IPS-18a (cell line): ENCODE data around the gene THADA.
"Not testable (repeated sequence)": the region's sequence is repeated elsewhere in the genome, so short reads cannot be mapped to it uniquely, and the experiment has no call there.

Experiments used
- H3K27ac ChIP-seq: one replicate; pipeline ENCODE4 v1.5.1; 2013; ENCODE audit warnings: low read length
- H3K27me3 ChIP-seq: one replicate; pipeline ENCODE4 v1.6.1; 2013; ENCODE audit warnings: mild to moderate bottlenecking, low read length; ENCODE audit not compliant: control insufficient read depth, insufficient read depth
- H3K36me3 ChIP-seq: one replicate; pipeline ENCODE4 v1.6.1; 2013; ENCODE audit warnings: low read depth, low read length; ENCODE audit not compliant: control insufficient read depth
- H3K4me1 ChIP-seq: one replicate; pipeline ENCODE4 v1.6.1; 2013; ENCODE audit warnings: low read depth, low read length; ENCODE audit not compliant: control insufficient read depth
- H3K4me3 ChIP-seq: one replicate; pipeline ENCODE4 v1.5.1; 2013; ENCODE audit warnings: low read length
- H3K9ac ChIP-seq: one replicate; pipeline ENCODE4 v1.6.1; 2013; ENCODE audit warnings: mild to moderate bottlenecking, low read length, moderate library complexity
- H3K9me3 ChIP-seq: one replicate; pipeline ENCODE4 v1.6.1; 2013; ENCODE audit warnings: low read depth, low read length; ENCODE audit not compliant: control insufficient read depth

THADA gene, protein sequence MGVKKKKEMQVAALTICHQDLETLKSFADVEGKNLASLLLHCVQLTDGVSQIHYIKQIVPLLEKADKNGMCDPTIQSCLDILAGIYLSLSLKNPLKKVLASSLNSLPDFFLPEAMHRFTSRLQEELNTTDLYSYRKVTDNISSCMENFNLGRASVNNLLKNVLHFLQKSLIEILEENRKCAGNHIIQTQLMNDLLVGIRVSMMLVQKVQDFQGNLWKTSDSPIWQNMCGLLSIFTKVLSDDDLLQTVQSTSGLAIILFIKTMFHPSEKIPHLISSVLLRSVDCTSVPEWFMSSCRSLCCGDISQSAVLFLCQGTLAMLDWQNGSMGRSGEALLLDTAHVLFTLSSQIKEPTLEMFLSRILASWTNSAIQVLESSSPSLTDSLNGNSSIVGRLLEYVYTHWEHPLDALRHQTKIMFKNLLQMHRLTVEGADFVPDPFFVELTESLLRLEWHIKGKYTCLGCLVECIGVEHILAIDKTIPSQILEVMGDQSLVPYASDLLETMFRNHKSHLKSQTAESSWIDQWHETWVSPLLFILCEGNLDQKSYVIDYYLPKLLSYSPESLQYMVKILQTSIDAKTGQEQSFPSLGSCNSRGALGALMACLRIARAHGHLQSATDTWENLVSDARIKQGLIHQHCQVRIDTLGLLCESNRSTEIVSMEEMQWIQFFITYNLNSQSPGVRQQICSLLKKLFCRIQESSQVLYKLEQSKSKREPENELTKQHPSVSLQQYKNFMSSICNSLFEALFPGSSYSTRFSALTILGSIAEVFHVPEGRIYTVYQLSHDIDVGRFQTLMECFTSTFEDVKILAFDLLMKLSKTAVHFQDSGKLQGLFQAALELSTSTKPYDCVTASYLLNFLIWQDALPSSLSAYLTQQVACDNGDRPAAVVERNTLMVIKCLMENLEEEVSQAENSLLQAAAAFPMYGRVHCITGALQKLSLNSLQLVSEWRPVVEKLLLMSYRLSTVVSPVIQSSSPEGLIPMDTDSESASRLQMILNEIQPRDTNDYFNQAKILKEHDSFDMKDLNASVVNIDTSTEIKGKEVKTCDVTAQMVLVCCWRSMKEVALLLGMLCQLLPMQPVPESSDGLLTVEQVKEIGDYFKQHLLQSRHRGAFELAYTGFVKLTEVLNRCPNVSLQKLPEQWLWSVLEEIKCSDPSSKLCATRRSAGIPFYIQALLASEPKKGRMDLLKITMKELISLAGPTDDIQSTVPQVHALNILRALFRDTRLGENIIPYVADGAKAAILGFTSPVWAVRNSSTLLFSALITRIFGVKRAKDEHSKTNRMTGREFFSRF (N-terminal part only)

DNA sequence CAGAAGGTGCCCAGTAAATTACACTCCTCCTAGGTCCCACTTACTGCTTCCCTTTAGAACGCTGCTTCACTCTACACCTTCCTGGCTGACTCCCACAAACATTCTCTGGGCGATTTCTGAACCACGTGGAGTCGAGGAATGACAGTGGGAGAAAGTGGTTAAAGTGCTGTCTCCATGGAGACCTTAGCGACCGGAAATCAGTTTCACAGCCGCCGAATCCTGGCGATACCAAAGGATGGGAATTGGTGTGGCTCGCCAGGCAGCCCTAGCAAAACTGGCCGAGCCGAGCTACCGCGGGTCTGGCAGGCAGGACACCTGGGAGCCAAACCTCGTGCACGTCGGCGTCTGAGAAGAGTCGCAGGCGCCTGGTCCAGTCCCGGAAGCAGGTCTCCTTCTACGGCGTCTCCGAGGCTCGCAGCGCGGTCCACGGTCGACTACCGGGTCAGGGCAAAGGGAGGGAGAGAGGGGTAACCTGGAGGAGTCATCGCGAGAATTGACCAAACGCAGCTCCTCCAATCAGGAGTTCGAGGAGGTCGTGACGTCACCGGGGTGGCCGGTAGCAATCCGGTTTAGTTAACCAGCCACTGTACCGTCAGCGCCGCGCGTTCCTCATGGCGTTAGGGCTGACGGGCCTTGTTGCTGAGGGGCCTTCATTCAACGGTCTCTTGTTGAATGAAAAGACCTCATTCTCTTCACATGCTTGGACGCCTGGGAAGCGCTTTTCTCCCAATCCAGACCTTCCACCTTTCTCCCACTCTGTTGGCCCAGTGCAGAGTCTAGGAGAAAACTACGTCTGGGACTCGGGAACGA lies at the start of gene THADA:
TSS of gene THADA (minus strand) at position 436 of the 810 bp plus-strand sequence. CDS start 3,646 bp downstream, outside the sequence.
- H3K27ac ChIP-seq = peak within 1 kb of the TSS; percentile 98
- no peaks in the 10 kb centered on the region for H3K9me3 ChIP-seq
- peaks cover 3% of the 10 kb centered on the region for H3K4me1 ChIP-seq
- H3K9ac ChIP-seq = peak within 1 kb of the TSS; percentile 97
- H3K27me3 ChIP-seq = no peaks in the 10 kb centered on the region
- H3K36me3 ChIP-seq = peaks cover 6% of the 10 kb centered on the region
- H3K4me3 ChIP-seq = peak within 1 kb of the TSS; percentile 85

DNA sequence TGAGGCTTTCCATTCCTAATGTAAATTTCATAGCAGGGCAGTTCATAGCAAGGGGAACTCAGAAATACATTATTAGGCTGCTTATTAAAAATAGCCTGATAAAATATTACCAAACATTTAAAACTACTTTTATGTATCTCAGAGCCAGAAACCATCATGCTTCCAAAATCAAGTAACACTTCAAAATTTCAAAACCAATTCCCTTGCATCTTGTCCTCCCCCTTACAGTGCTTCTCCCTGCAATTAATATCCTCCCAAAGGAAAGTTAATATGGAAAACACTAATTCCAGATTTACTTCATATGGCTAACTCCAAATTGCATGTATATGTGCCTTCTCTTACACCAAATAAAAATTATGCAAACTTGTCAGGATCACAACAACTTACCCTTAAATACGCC lies 47.8 kb upstream of the THADA start:
- H3K27me3 ChIP-seq = peaks cover under 1% of the 10 kb centered on the region
- no peak overlapping the region for H3K9ac ChIP-seq
- no peaks in the 10 kb centered on the region for H3K9me3 ChIP-seq
- no peaks in the 10 kb centered on the region for H3K36me3 ChIP-seq
- H3K4me3 ChIP-seq = no peak overlapping the region
- no peak overlapping the region for H3K27ac ChIP-seq
- H3K4me1 ChIP-seq = no peaks in the 10 kb centered on the region

DNA sequence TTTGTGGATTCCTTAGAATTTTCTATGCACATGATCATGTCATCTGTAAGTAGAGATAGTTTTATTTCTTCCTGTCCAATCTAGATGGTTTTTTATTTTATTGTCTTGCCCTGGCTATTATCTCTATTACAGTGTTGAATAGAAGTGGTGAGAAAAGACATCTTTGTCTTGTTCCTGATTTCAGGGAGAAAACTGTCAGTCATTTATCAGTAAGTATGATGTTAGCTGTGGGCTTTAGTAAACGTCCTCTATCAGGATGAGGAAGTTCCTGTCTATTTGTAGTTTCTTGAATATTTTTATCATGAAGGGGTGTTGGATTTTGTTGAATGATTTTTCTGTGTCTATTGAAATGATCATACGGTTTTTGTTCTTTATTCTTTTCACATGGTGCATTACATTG lies 46.5 kb upstream of the THADA start:
- Histone ChIP-seq H3K4me1 (peaks cover 8% of the 10 kb centered on the region), H3K9ac (no peak overlapping the region), H3K4me3 (no peak overlapping the region), H3K27ac (no peak overlapping the region), H3K27me3 (peaks cover 14% of the 10 kb centered on the region), H3K36me3 (no peaks in the 10 kb centered on the region), H3K9me3 (no peaks in the 10 kb centered on the region)

DNA sequence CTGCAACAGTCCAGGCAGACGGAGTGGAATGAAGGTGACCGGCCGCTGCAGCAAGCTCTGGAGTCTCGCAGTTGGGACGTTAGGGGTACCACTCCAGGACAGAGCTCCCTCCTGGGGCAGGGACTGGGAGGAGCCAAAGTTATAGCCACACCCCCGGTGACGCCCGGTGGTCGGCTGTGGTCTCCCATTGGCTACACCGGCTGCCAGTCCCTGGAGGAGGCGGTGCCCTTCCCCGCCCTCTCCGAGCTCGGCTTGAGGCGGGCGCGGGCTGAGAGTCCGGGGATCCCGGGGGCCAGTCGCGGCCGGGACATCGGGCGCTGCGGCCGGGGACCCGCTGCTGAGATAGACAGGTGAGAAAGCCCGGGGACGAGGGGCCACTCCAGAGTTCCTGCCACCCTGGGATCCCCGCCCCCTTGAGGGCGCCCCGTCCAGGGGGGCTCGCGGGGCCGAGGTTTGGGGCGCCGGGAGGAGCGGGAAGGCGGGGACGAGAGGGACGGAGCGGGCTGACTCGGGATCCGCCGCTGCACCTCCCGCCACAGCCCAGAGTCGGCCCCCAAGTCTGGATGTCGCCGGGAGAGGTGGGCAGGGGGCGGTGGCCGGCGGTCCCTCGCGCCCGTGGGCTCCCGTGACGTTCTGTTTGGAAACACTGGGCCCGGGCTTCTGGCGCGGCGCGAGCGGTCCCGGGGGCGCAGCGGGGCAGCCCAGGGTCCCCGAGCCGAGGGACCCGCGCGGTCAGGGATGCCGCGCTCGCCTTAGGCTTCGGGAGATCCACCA lies 41.4 kb upstream of the THADA start, which contains the start of gene PLEKHH2:
TSS of gene PLEKHH2 (plus strand) at position 231 of the 774 bp plus-strand sequence. CDS start 7,414 bp downstream, outside the sequence.
- H3K9me3 ChIP-seq = no peaks in the 10 kb centered on the region
- peak within 1 kb of the TSS; percentile 84 for H3K4me3 ChIP-seq
- no peak within 1 kb of the TSS for H3K27ac ChIP-seq
- peaks cover 11% of the 10 kb centered on the region for H3K4me1 ChIP-seq
- H3K36me3 ChIP-seq = no peaks in the 10 kb centered on the region
- peak within 1 kb of the TSS; percentile 32 for H3K9ac ChIP-seq
- H3K27me3 ChIP-seq = peaks cover 15% of the 10 kb centered on the region

DNA sequence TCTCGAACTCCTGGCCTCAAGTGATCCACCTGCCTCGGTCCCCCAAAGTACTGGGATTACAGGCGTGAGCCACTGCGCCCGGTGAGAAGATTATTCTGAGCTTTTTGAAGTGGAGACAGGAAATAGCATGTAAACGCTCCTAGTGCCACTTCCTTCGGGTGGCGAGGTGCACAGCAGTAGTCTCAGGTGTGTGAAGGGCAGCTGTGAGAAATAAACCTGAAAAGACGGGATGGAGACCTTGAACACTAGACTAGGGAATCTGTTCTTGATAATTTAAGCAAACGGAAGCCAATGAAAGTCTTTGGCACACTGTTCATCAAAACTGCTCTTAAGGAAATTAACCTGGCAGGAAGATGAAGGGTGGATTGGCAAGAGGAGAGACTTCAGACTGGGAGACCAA lies 40.8 kb upstream of the THADA start:
- H3K4me3 ChIP-seq = peak overlapping the region; percentile 84

DNA sequence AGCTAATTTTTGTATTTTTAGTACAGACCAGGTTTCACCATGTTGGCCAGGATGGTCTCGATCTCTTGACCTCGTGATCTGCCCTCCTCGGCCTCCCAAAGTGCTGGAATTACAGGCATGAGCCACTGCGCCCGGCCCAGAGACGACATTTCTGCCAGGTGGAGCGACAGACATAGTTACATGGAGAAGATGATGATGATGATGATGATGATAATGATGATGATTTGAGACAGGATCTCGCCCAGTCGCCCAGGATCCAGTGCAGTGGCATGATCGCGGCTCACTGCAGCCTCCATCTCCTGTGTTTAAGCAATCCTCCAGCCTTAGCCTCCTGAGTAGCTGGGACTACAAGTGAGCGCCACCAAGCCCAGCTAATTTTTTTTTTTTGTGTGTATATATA lies 40.3 kb upstream of the THADA start:
- H3K9ac ChIP-seq, H3K36me3 ChIP-seq, H3K9me3 ChIP-seq, H3K27ac ChIP-seq, H3K4me3 ChIP-seq: not testable (repeated sequence)
- Histone ChIP-seq H3K4me1 (peaks cover 11% of the 10 kb centered on the region), H3K27me3 (peaks cover 15% of the 10 kb centered on the region)

More for the DNA sequence above, 40.8 kb upstream of the THADA start:
- Histone ChIP-seq H3K9me3 (no peaks in the 10 kb centered on the region), H3K27me3 (peaks cover 15% of the 10 kb centered on the region), H3K9ac (peak overlapping the region; percentile 32), H3K27ac (no peak overlapping the region), H3K4me1 (peaks cover 11% of the 10 kb centered on the region), H3K36me3 (no peaks in the 10 kb centered on the region)

DNA sequence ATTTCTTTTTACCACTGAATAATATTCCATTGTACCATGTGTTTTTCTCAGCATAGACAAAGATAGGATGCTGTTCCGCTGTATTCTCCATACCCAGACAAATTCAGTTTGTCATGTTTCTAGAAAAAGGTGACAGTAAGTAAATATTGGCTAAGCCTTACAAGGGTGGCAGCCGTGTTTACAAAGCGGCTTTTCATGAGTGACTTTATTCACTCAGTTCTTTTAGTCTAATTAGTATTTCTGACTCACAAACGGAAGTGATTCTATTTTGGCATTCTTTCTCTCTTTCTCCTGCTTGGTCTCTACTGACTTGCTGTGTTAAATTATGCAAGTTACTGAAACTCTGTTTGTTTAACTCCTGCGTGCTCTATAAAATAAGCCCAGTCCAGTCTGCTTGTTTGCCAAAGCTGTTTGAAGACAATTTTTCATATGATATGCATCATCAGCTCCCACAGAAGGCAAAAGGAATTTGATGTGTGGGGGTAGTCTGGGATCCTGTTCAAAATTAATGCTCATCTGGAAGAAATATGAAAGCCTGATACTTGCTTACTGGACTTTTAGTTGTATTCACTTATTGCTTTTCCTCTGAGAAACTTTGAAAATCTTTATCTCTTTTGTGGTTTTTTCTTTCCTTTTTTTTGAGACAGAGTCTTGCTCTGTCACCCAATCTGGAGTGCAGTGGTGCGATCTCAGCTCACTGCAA lies 38.9 kb upstream of the THADA start:
- H3K4me3 ChIP-seq = no peak overlapping the region
- no peaks in the 10 kb centered on the region for H3K36me3 ChIP-seq
- H3K9me3 ChIP-seq = no peaks in the 10 kb centered on the region
- H3K4me1 ChIP-seq = peaks cover 11% of the 10 kb centered on the region
- no peak overlapping the region for H3K27ac ChIP-seq
- no peak overlapping the region for H3K9ac ChIP-seq
- peaks cover 15% of the 10 kb centered on the region for H3K27me3 ChIP-seq

DNA sequence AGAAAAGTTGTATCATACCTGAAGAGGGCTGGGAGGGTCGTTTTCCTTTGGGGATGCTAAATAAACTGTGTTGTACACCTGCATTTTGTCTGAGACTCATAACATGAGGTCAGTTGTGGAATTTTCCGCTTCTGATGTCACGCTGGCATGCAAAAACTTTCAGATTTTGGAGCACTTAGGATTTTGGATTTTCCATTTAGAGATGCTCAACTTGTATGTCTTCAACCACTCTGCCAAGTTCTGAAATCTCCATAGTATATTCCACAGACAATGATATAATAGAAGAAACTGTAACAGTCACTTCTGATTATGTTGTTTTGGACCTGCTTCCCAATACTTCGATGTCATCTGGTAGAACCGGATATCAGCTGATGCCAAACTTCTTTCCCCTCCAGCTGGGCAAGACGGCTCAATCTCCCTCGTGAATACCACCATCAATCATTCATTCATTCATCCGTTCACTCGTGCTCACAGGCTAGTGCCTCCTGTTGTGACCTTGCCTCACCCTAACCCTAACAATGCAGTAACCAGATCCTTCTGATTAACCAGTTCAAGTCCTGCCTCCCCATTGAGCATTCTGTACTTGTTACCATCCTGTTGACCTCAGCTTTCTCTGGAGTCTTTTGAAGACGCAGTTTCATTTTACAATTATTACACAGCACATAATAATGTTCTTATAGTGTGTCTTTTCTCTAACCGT lies 35.9 kb upstream of the THADA start:
- no peak overlapping the region for H3K27ac ChIP-seq
- H3K4me3 ChIP-seq = no peak overlapping the region
- H3K9ac ChIP-seq = no peak overlapping the region
- no peaks in the 10 kb centered on the region for H3K9me3 ChIP-seq
- no peaks in the 10 kb centered on the region for H3K27me3 ChIP-seq
- no peaks in the 10 kb centered on the region for H3K36me3 ChIP-seq
- peaks cover 2% of the 10 kb centered on the region for H3K4me1 ChIP-seq

DNA sequence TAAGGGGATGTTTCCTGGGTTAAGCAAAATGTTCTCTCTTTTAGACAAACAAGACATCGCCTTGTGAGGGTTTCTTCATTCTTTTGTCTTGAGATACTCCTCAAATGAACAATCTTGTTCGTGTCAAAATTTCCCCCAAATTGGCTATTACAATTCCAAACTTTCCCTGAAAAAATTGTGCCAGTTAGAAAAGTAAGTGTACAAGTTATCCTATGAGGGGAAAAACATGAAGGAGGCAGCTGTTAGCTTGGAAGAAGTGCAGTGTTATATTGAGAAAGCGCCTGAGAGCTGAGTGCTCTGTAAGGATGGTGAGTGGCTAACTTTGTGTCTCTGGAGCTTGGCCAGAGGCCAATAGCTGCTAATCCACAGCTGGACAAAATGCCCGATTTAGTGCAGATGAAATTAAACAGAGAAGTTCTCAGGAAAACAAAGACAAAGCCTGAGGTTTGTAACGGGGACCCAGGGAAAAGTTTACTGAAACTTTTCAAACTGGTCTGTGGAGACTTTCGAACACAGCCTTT lies 27.2 kb upstream of the THADA start:
- Histone ChIP-seq H3K9me3 (no peaks in the 10 kb centered on the region), H3K4me1 (no peaks in the 10 kb centered on the region), H3K27me3 (no peaks in the 10 kb centered on the region), H3K4me3 (no peak overlapping the region), H3K36me3 (no peaks in the 10 kb centered on the region), H3K27ac (no peak overlapping the region), H3K9ac (no peak overlapping the region)
